Activated CD4-positive, alpha-beta T cell treated with anti-CD3 and anti-CD28 coated beads, Interleukin-2, Interleukin-6, amounts not matched to agents 100 ng/mL and 50 ng/mL, durations not matched to agents 16 hours and 8 hours (primary cell): ENCODE results near the gene OTP.
"Not testable (repeated sequence)": the region's sequence is repeated elsewhere in the genome, so short reads cannot be mapped to it uniquely, and the experiment has no call there.

ENCODE experiments used
- DNase-seq: peaks from one replicate; pipeline ENCODE4 v3.0.0-alpha.2; 2020

OTP gene

GRCh38 chr5:77599679-77600078, 38.8 kb downstream of the OTP start:
- no peak for DNase-seq

- DNase-seq: no peak
Observed at GRCh38 chr5:77590347-77590746, 48.2 kb downstream of the OTP start.

GRCh38 chr5:77588175-77588574, 50.3 kb downstream of the OTP start:
- DNase-seq: no peak

GRCh38 chr5:77586101-77586500, 52.4 kb downstream of the OTP start:
- DNase-seq: no peak

GRCh38 chr5:77582143-77582542, 56.4 kb downstream of the OTP start:
- not testable (repeated sequence) for DNase-seq
